Retinal pigment epithelial cell (primary cell): ENCODE results near the gene GABRR3.
A peak's percentile ranks its signal among the peaks of the same experiment; 100 is the strongest.

ENCODE experiments used
- DNase-seq: peaks from one replicate; pipeline ENCODE4 v3.0.0-alpha.2; 2010; ENCODE audit warnings: low read depth
- H3K4me3 ChIP-seq: 2 replicates; pipeline ENCODE4 v1.5.1; 2011; ENCODE audit warnings: mild to moderate bottlenecking, low read length, control low read depth, moderate library complexity
- TF ChIP-seq, protein P1 (sequence below): conservative IDR thresholded peaks from 2 replicates; pipeline ENCODE4 v1.5.1; 2011; ENCODE audit warnings: low read depth, low read length, control low read depth, inconsistent platforms

GABRR3 gene

DNA sequence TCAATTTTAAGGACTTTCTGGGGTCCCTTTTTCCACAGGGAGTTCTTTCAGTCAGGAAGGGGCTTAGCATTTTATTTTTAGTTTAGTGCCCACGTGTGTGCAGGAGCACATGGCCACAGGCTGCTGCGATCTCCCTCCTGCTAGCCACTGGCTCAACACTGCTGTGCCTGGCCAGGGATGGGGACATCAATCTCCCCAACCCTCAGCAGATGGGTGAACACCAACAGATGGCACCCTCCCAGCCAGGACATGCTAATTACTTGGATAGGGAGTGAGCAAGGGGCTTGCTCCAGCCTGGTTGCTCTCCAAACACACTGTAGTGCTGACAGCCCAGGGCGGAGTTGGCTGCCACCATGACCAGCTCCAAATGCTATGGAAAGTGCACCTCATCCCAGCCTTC, 55.5 kb downstream of the GABRR3 start:
- DNase-seq, result no peak
- H3K4me3 ChIP-seq, result no peak overlapping the region
- TF ChIP-seq, protein P1, sequence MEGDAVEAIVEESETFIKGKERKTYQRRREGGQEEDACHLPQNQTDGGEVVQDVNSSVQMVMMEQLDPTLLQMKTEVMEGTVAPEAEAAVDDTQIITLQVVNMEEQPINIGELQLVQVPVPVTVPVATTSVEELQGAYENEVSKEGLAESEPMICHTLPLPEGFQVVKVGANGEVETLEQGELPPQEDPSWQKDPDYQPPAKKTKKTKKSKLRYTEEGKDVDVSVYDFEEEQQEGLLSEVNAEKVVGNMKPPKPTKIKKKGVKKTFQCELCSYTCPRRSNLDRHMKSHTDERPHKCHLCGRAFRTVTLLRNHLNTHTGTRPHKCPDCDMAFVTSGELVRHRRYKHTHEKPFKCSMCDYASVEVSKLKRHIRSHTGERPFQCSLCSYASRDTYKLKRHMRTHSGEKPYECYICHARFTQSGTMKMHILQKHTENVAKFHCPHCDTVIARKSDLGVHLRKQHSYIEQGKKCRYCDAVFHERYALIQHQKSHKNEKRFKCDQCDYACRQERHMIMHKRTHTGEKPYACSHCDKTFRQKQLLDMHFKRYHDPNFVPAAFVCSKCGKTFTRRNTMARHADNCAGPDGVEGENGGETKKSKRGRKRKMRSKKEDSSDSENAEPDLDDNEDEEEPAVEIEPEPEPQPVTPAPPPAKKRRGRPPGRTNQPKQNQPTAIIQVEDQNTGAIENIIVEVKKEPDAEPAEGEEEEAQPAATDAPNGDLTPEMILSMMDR, result no peak

DNA sequence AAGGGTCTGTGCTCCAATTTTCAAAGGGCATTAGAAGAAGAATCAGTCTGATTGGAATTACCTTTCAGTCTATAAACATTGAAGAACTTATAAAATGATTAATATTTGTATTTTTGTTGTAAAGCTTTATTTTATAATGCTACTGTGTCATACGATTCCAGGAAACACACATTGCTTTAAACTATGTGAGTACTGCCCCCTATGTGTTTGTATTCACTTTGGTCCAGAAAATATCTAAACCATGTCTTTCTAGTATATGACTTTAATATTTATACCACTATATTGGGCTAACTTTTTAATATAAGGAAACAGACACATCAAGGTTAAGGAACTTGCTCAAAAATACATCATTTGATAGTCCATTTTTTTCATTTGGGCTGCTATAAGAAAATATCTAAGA, 59.6 kb downstream of the GABRR3 start:
- TF ChIP-seq, protein P1, result peak; percentile 25
- DNase-seq, result no peak

DNA sequence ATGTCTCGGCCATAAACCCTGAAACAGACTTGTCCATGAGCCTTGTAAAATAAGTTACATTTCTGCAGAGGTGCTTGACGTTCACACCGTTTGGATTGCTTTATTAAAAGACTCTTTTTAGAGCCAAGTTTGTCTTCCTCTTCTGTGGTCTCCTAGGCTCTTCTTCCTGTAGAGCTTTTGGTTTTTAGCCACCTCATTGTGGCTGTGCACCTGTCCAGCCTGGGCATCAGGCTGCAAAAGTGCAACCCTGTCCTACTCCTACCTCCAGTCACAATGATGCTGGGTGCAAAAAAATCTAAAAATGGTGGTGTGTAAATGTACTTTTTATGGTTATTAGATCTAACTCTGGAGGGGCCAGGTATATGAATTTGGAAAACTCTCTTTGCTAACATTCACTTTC, 60.1 kb downstream of the GABRR3 start:
- DNase-seq, result no peak
- TF ChIP-seq, protein P1, result no peak
- H3K4me3 ChIP-seq, result no peak overlapping the region

More for the DNA sequence above, 59.6 kb downstream of the GABRR3 start:
- H3K4me3 ChIP-seq, result no peak overlapping the region

DNA sequence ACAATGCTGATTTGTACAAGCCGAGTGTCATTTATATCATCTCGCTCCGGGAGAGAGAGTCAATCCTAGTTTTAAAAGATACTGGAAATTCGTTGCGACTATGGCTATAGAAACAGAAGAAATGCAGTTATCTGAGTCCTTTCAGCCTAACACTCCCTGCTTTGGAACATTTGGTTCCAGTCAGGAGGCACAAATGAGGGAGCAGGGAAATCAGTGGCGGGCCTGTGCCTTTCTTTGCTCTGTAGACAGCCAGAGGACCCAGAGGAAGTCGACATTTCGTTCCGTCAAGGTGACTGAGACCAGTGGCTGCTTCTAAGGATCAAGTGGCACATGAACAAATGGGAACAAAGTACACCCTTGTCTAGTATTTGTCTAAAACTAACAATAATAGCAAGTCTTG, 62.1 kb downstream of the GABRR3 start:
- H3K4me3 ChIP-seq, result no peak overlapping the region
- TF ChIP-seq, protein P1, result no peak
- no peak for DNase-seq

DNA sequence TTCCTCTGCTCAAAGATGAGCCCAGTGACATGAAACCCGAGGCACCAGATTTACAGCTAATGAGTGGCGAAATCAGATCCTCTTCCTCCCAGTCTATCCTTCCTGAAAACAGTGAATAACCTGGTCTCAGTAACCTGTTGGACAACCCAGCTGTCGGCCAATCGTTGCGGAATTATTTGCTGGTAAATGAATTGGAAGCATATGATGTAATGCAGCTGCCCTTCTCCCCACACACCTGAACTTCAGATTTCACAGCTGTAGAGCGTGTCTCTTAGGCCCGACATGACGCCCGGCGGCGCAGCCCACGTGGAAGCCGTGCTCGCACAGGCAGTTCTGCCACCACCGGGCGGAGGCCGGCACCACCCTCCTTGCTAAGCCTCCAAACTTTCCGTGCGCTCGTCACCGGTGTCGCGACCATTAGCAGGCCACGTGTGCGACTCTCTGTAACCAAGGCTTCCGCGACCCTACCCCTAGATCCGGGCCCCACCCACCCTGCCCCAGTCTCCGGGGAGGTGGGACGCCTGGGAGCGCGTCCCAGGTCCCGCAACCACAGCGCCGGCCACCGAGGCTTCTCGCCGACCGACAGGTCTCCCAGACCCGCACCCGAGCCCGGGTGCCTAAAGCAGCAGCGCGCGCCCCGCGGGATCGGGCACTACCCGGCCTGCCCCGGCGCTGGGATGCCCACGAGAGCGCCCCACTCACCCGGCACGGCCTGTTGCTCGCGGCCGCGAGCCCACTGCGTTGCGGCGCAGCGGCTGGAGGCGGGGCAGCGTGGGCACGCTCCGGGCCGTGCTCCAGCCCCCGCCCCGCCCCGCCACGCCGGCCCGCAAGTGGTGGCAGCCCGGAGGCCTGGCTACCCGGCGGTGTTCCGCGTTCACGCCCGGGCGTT, 63.2 kb downstream of the GABRR3 start, which contains the start of gene RIOX2:
TSS of gene RIOX2 (minus strand) at position 753 of the 889 bp plus-strand sequence. CDS start 4,838 bp downstream, outside the sequence.
- DNase-seq, result peak; percentile 19
- TF ChIP-seq, protein P1, result peak; percentile 9

DNA sequence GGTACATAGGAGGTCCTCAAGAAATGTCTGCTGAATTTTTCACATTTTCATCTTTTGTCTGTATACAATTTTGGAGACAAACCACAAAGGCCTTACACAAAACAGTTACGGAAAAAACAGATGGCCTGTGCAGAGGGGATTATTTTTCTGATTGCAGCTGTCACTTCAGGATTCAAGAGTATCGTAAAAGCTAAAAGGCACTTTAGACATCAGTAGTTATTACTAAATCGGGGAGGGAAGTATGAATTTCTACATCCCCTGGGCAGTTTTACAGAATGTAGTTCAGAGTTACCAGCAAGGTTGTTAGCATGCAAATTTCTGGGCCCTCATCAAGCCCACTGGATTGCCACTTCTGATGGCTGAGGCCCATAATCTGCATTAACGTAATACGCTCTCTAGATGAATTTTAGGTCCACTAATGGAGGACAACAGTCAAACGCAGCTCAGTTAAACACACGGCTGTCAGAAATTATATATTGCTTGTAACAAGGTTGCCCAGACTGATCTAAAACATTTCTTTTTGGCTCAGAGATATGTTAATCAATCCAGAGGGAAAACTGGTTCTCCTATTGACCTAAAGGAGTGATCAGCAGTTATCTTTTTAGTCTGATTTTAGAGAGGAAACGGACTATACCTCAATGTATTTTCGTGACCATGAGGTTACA, 64.0 kb downstream of the GABRR3 start:
- DNase-seq, result no peak
- H3K4me3 ChIP-seq, result peak overlapping the region; percentile 59
- TF ChIP-seq, protein P1, result no peak

More for the DNA sequence above, 63.2 kb downstream of the GABRR3 start, which contains the start of gene RIOX2:
- peak within 1 kb of the TSS; percentile 59 for H3K4me3 ChIP-seq
